Measurements from ENCODE around the gene ERRFI1. TPM values are rescaled to one million over a fixed set of nuclear protein-coding genes. Genes with fewer than 3 reads are reported as not detected.

ERRFI1 gene
- polyA plus RNA-seq, 3 donors, result 0.08 to 1.5 (median 0.28) TPM

- TF ChIP-seq CTCF (IDR thresholded peaks at IDR 0.05), result no peak
- Mint-ChIP-seq H3K4me1 (no peaks in the 10 kb centered on the region), H3K36me3 (peaks cover 54 to 85% of the 10 kb centered on the region in 2 donors), H3K9me3 (peaks cover 0 to 2% (median 0%) of the 10 kb centered on the region in 7 donors), H3K4me3 (no peak overlapping the region), H3K27ac (no peak overlapping the region), H3K27me3 (ENCODE audit: low read depth in 3 of 3) (peaks cover 0 to 1% (median 0%) of the 10 kb centered on the region in 3 donors)
- no peaks in the 10 kb centered on the region for H3K4me1 ChIP-seq (ENCODE audit: control insufficient read depth in 1 of 2, insufficient read depth in 2 of 2, low read length in 2 of 2)
- no peak overlapping the region for H3K4me3 ChIP-seq (replicated peaks in 1 of 3; ENCODE audit: low read depth in 2 of 3, low read length in 3 of 3)
- no peaks in the 10 kb centered on the region for H3K27me3 ChIP-seq (ENCODE audit: control insufficient read depth in 2 of 2, insufficient read depth in 2 of 2, low read length in 2 of 2)
- H3K79me2 ChIP-seq (ENCODE audit: insufficient read depth, low read length), result peaks cover 19% of the 10 kb centered on the region
- 100% methylated on average over 1 of the region's 5 CpGs for WGBS (ENCODE audit: insufficient coverage)
- intact Hi-C loops (cut with micrococcal nuclease), result no loop called here
- H3K27ac ChIP-seq (ENCODE audit: low read depth in 1 of 2, low read length in 2 of 2), result no peak overlapping the region
- H3K9ac ChIP-seq (ENCODE audit: insufficient read depth, low read length, poor library complexity, severe bottlenecking), result no peak overlapping the region
- peaks cover 50% of the 10 kb centered on the region for H4K20me1 ChIP-seq (ENCODE audit: insufficient read depth, low read length)
- no peaks in the 10 kb centered on the region for H3K9me3 ChIP-seq (replicated peaks in 1 of 2; ENCODE audit: control insufficient read depth in 1 of 2, insufficient read depth in 1 of 2, low read length in 2 of 2)
- H3K36me3 ChIP-seq (replicated peaks in 1 of 2; ENCODE audit: control insufficient read depth in 1 of 2, insufficient read depth in 2 of 2, low read length in 2 of 2), result peaks cover 64 to 85% of the 10 kb centered on the region in 2 donors
- H3K4me2 ChIP-seq (replicated peaks; ENCODE audit: extremely low read depth, low read length, poor library complexity, severe bottlenecking), result no peak overlapping the region
- DNase-seq, result no peak
- no peak overlapping the region for H2AFZ ChIP-seq (ENCODE audit: insufficient read depth, low read depth, low read length, poor library complexity, severe bottlenecking)
Observed at GRCh38 chr1:7972285-7972684, 53.8 kb downstream of the ERRFI1 start.

DNA sequence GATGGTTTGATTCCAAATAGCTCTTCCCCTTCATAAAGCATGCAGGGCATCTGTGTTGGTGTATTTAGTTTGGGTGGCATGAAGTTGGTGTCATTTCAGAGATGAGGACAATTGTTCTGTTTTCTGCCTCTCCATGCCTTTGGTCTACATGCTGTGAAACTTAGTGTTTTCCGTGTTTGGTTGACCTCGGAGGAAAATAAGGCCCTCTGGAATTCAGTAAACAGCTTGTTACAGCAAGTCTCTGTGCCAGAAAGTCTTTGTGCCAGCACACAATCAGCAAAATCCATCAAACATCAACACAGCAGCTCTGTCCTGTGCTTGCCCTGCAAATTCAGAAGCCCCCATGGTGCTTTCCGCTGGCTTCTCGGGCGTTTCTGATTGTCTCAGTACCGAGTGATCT, 55.1 kb downstream of the ERRFI1 start:
- Histone ChIP-seq H3K9me3 (replicated peaks in 1 of 2; ENCODE audit: control insufficient read depth in 1 of 2, insufficient read depth in 1 of 2, low read length in 2 of 2) (no peaks in the 10 kb centered on the region), H4K20me1 (ENCODE audit: insufficient read depth, low read length) (peaks cover 48% of the 10 kb centered on the region), H3K4me3 (replicated peaks in 1 of 3; ENCODE audit: low read depth in 2 of 3, low read length in 3 of 3) (no peak overlapping the region), H3K4me1 (ENCODE audit: control insufficient read depth in 1 of 2, insufficient read depth in 2 of 2, low read length in 2 of 2) (no peaks in the 10 kb centered on the region), H3K27me3 (ENCODE audit: control insufficient read depth in 2 of 2, insufficient read depth in 2 of 2, low read length in 2 of 2) (no peaks in the 10 kb centered on the region), H3K4me2 (replicated peaks; ENCODE audit: extremely low read depth, low read length, poor library complexity, severe bottlenecking) (no peak overlapping the region), H2AFZ (ENCODE audit: insufficient read depth, low read depth, low read length, poor library complexity, severe bottlenecking) (no peak overlapping the region), H3K9ac (ENCODE audit: insufficient read depth, low read length, poor library complexity, severe bottlenecking) (no peak overlapping the region), H3K36me3 (replicated peaks in 1 of 2; ENCODE audit: control insufficient read depth in 1 of 2, insufficient read depth in 2 of 2, low read length in 2 of 2) (peaks cover 66 to 85% of the 10 kb centered on the region in 2 donors), H3K79me2 (ENCODE audit: insufficient read depth, low read length) (peaks cover 28% of the 10 kb centered on the region), H3K27ac (ENCODE audit: low read depth in 1 of 2, low read length in 2 of 2) (no peak overlapping the region)
- WGBS (ENCODE audit: insufficient coverage), result 95% methylated on average over 6 of the region's 6 CpGs
- Mint-ChIP-seq H3K27me3 (ENCODE audit: low read depth in 3 of 3) (peaks cover 0 to 1% (median 0%) of the 10 kb centered on the region in 3 donors), H3K9me3 (peaks cover 0 to 2% (median 0%) of the 10 kb centered on the region in 7 donors), H3K4me1 (no peaks in the 10 kb centered on the region), H3K4me3 (no peak overlapping the region), H3K36me3 (peaks cover 54 to 87% of the 10 kb centered on the region in 2 donors), H3K27ac (peak overlapping the region in 1 of 7 donors; percentile 11)
- TF ChIP-seq CTCF (IDR thresholded peaks at IDR 0.05), result no peak
- DNase-seq, result no peak
- intact Hi-C loops (cut with micrococcal nuclease), result no loop called here
